GM18873 (cell line): ENCODE measurements around the gene FRMD8.
"Not testable (repeated sequence)": the region's sequence is repeated elsewhere in the genome, so short reads cannot be mapped to it uniquely, and the experiment has no call there.

Source experiments
- ATAC-seq: cut with Tn5 transposase; IDR thresholded peaks from one replicate; pipeline ENCODE4 v1.9.1; 2021; ENCODE audit warnings: mild to moderate bottlenecking, moderate library complexity, moderate number of reproducible peaks; ENCODE audit not compliant: unreplicated experiment, low FRiP score

Gene FRMD8

GRCh38 chr11:65448418-65449105 lies 62.1 kb downstream of the FRMD8 start:
- no peak for ATAC-seq

GRCh38 chr11:65451301-65451700 lies 64.9 kb downstream of the FRMD8 start:
- not testable (repeated sequence) for ATAC-seq

GRCh38 chr11:65452259-65452658 lies 65.8 kb downstream of the FRMD8 start:
- ATAC-seq = not testable (repeated sequence)

GRCh38 chr11:65452806-65453490 lies 66.5 kb downstream of the FRMD8 start:
- ATAC-seq = no peak

GRCh38 chr11:65454311-65454695 lies 67.9 kb downstream of the FRMD8 start:
- ATAC-seq = no peak

GRCh38 chr11:65454696-65455456 lies 68.4 kb downstream of the FRMD8 start:
- peak; percentile 60 for ATAC-seq

- ATAC-seq = no peak
Observed at GRCh38 chr11:65456418-65456817, 70.0 kb downstream of the FRMD8 start.

GRCh38 chr11:65459552-65459951 lies 73.1 kb downstream of the FRMD8 start:
- ATAC-seq = no peak
